Smooth muscle cell (in vitro differentiated cells): ENCODE measurements around the gene RERE. TPM values are rescaled to one million over a fixed set of nuclear protein-coding genes. Genes with fewer than 3 reads are reported as not detected.

Experiments used
- DNase-seq: peaks from one replicate; lab custom pipeline; 2025; ENCODE audit not compliant: unreplicated experiment; lab: John Stamatoyannopoulos, UW
- H2AFZ ChIP-seq: fragments of 200-600 bp; sonication (generic); 2 replicates; pipeline ENCODE4 v1.6.0; 2016; ENCODE audit warnings: antibody characterized with exemption, low read depth, mild to moderate bottlenecking
- H3F3A ChIP-seq: fragments of 200-600 bp; sonication (generic); 2 replicates; pipeline ENCODE4 v1.6.0; 2017; ENCODE audit warnings: antibody characterized with exemption, low read depth
- H3K27ac ChIP-seq: fragments of 200-600 bp; sonication (generic); 2 replicates; pipeline ENCODE4 v1.5.1; 2016; ENCODE audit warnings: low read depth, mild to moderate bottlenecking
- H3K27me3 ChIP-seq: fragments of 200-600 bp; sonication (generic); 2 replicates; pipeline ENCODE4 v1.6.1; 2016; ENCODE audit warnings: low read depth, mild to moderate bottlenecking
- H3K36me3 ChIP-seq: fragments of 200-600 bp; sonication (generic); 2 replicates; pipeline ENCODE4 v1.5.1; 2016; ENCODE audit warnings: low read depth
- H3K4me1 ChIP-seq: fragments of 200-600 bp; sonication (generic); 2 replicates; pipeline ENCODE4 v1.5.1; 2016; ENCODE audit warnings: low read depth
- H3K4me2 ChIP-seq: fragments of 200-600 bp; sonication (generic); 2 replicates; pipeline ENCODE4 v1.6.0; 2016; ENCODE audit warnings: mild to moderate bottlenecking
- H3K4me3 ChIP-seq: fragments of 200-600 bp; sonication (generic); 2 replicates; pipeline ENCODE4 v1.5.1; 2016; ENCODE audit warnings: mild to moderate bottlenecking
- H3K79me2 ChIP-seq: fragments of 200-600 bp; sonication (generic); 2 replicates; pipeline ENCODE4 v1.6.0; 2016; ENCODE audit warnings: low read depth, mild to moderate bottlenecking
- H3K9ac ChIP-seq: fragments of 200-600 bp; sonication (generic); 2 replicates; pipeline ENCODE4 v1.6.0; 2016; ENCODE audit warnings: low read depth
- H3K9me3 ChIP-seq: fragments of 200-600 bp; sonication (generic); replicated peaks from 2 replicates; pipeline ENCODE4 v1.5.1; 2016; ENCODE audit warnings: low read depth
- H4K20me1 ChIP-seq: fragments of 200-600 bp; sonication (generic); 2 replicates; pipeline ENCODE4 v1.6.0; 2016; ENCODE audit warnings: low read depth
- CTCF ChIP-seq: fragments of 200-600 bp; sonication (generic); IDR thresholded peaks from 2 replicates; pipeline ENCODE4 v1.5.1; 2017; ENCODE audit warnings: borderline replicate concordance, mild to moderate bottlenecking, antibody characterized with exemption; ENCODE audit not compliant: insufficient read depth, poor library complexity, severe bottlenecking
- WGBS: methylation state at CpG from one replicate; pipeline ENCODE4 v1.1.7; 2016; ENCODE audit warnings: low lambda C conversion rate; 5-methylcytosine and 5-hydroxymethylcytosine counted together
- polyA plus RNA-seq: library from polyadenylated mRNA; unstranded; fragments of >200 nt; fragmentation: Nextera tagmentation; extraction: Ambion mirVana; gene quantifications from 2 replicates; pipeline ENCODE4 v1.2.1, GENCODE V29; 2016
- total RNA-seq: library from RNA; depleted of rRNA; stranded (reverse); fragments of >200 nt; gene quantifications from 2 replicates; pipeline ENCODE4 v1.2.3, GENCODE V29; 2014

RERE gene
- total and polyA plus RNA-seq, 2 experiments from 2014 or later: 45.6 to 59.2 TPM

GRCh38 chr1:8571200-8571984 is 246.0 kb downstream of the RERE start:
- H3K79me2 ChIP-seq: peaks cover 97% of the 10 kb centered on the region
- H3K27me3 ChIP-seq: no peaks in the 10 kb centered on the region
- peak overlapping the region; percentile 56 for H3K4me2 ChIP-seq
- no peak overlapping the region for H2AFZ ChIP-seq
- no peak for DNase-seq
- H3K9me3 ChIP-seq: no peaks in the 10 kb centered on the region
- peaks cover 53% of the 10 kb centered on the region for H4K20me1 ChIP-seq
- TF ChIP-seq CTCF: peak; percentile 37
- peak overlapping the region; percentile 6 for H3K4me3 ChIP-seq
- 38% methylated on average over 5 of the region's 5 CpGs for WGBS
- H3K27ac ChIP-seq: peak overlapping the region; percentile 50
- no peaks in the 10 kb centered on the region for H3K36me3 ChIP-seq
- H3K9ac ChIP-seq: no peak overlapping the region
- peaks cover 20% of the 10 kb centered on the region for H3K4me1 ChIP-seq
- no peaks in the 10 kb centered on the region for H3F3A ChIP-seq

GRCh38 chr1:8570465-8570864 is 247.0 kb downstream of the RERE start:
- TF ChIP-seq CTCF: no peak
- WGBS: 71% methylated on average over 3 of the region's 3 CpGs
- no peak overlapping the region for H2AFZ ChIP-seq

GRCh38 chr1:8569242-8569641 is 248.2 kb downstream of the RERE start:
- H3K27me3 ChIP-seq: no peaks in the 10 kb centered on the region
- peaks cover 40% of the 10 kb centered on the region for H4K20me1 ChIP-seq
- no peaks in the 10 kb centered on the region for H3F3A ChIP-seq
- no peaks in the 10 kb centered on the region for H3K9me3 ChIP-seq
- no peak overlapping the region for H3K27ac ChIP-seq
- H3K9ac ChIP-seq: no peak overlapping the region
- H3K4me1 ChIP-seq: peaks cover 23% of the 10 kb centered on the region
- no peak overlapping the region for H3K4me2 ChIP-seq
- WGBS: 97% methylated on average over 4 of the region's 4 CpGs
- no peak overlapping the region for H3K4me3 ChIP-seq
- no peaks in the 10 kb centered on the region for H3K36me3 ChIP-seq
- peaks cover 95% of the 10 kb centered on the region for H3K79me2 ChIP-seq
- no peak for TF ChIP-seq CTCF
- no peak for DNase-seq
- no peak overlapping the region for H2AFZ ChIP-seq

More at GRCh38 chr1:8570465-8570864, 247.0 kb downstream of the RERE start:
- DNase-seq: no peak
- Histone ChIP-seq H3K4me2 (no peak overlapping the region), H3K79me2 (peaks cover 97% of the 10 kb centered on the region), H3K27ac (peak overlapping the region; percentile 50), H3K36me3 (no peaks in the 10 kb centered on the region), H3K4me3 (no peak overlapping the region), H3K9ac (no peak overlapping the region), H4K20me1 (peaks cover 46% of the 10 kb centered on the region), H3K4me1 (peaks cover 20% of the 10 kb centered on the region), H3K9me3 (no peaks in the 10 kb centered on the region), H3K27me3 (no peaks in the 10 kb centered on the region), H3F3A (no peaks in the 10 kb centered on the region)

- Histone ChIP-seq H2AFZ (no peak overlapping the region), H4K20me1 (peaks cover 44% of the 10 kb centered on the region), H3K4me2 (no peak overlapping the region), H3K9me3 (no peaks in the 10 kb centered on the region), H3K27ac (no peak overlapping the region), H3K27me3 (no peaks in the 10 kb centered on the region), H3K9ac (no peak overlapping the region), H3F3A (no peaks in the 10 kb centered on the region), H3K36me3 (no peaks in the 10 kb centered on the region), H3K4me1 (peaks cover 27% of the 10 kb centered on the region), H3K79me2 (peaks cover 96% of the 10 kb centered on the region), H3K4me3 (no peak overlapping the region)
- TF ChIP-seq CTCF: no peak
- WGBS: 96% methylated on average over 3 of the region's 3 CpGs
- no peak for DNase-seq
These were observed 248.6 kb downstream of the RERE start for GRCh38 chr1:8568837-8569236.
